ENCODE results near the gene ARSG. TPM values are rescaled to one million over a fixed set of nuclear protein-coding genes. Genes with fewer than 3 reads are reported as not detected.

ARSG gene
- total and polyA plus RNA-seq, 9 of the 15 experiments (the other 6 are each of a cell fraction or from before 2014, with no cell fraction given): 1.0 to 5.6 (median 1.8) TPM

GRCh38 chr17:68247445-68248198 lies 43.7 kb upstream of the ARSG start, which contains the start of gene AMZ2 (continued):
- no peak for TF ChIP-seq ZNF518B (CRISPR knock-in tag; IDR thresholded peaks at IDR 0.05)
- no peak for TF ChIP-seq SMAD1 (IDR thresholded peaks at IDR 0.05; ENCODE audit: low read depth, low read length, partially characterized antibody)
- TF ChIP-seq ZBTB8A (IDR thresholded peaks at IDR 0.05; ENCODE audit: partially characterized antibody): no peak
- no peak for TF ChIP-seq ZC3H8 (IDR thresholded peaks at IDR 0.05)
- no peak for TF ChIP-seq SIX5 (IDR thresholded peaks at IDR 0.05; ENCODE audit: borderline replicate concordance in 1 of 2, insufficient read depth in 1 of 2, low read depth in 1 of 2, low read length in 2 of 2)
- no peak for TF ChIP-seq ZBTB5 (IDR thresholded peaks at IDR 0.05)
- no peak for TF ChIP-seq ZEB2 (IDR thresholded peaks at IDR 0.05)
- no peak for TF ChIP-seq ETV1 (tag; conservative IDR thresholded peaks at IDR 0.05; ENCODE audit: low read depth)
